Vagina (tissue), 2 donors: Measurements from ENCODE around the gene CCDC85B. TPM values are rescaled to one million over a fixed set of nuclear protein-coding genes. Genes with fewer than 3 reads are reported as not detected.
A peak's percentile ranks its signal among the peaks of the same experiment; 100 is the strongest.

ENCODE experiments used
- DNase-seq, 2 donors: peaks; one replicate each; pipeline ENCODE4 v3.0.0-alpha.2; 2017; ENCODE audit errors: extremely low spot score in 2 of 2
- H3K27ac ChIP-seq: fragments of 200-600 bp; sonication (generic); one replicate; pipeline ENCODE4 v1.5.1; 2019
- H3K27me3 ChIP-seq: fragments of 200-600 bp; sonication (generic); one replicate; pipeline ENCODE4 v1.5.1; 2019
- H3K36me3 ChIP-seq, 2 donors: fragments of 200-600 bp; sonication (generic); one replicate each; pipeline ENCODE4 v1.5.1; 2017 to 2019
- H3K4me1 ChIP-seq: fragments of 200-600 bp; sonication (generic); one replicate; pipeline ENCODE4 v1.5.1; 2019
- H3K4me3 ChIP-seq, 2 donors: fragments of 200-600 bp; sonication (generic); 1 replicate in 1 of 2; 2 replicates in 1 of 2; pipeline ENCODE4 v1.5.1; 2016 to 2019
- H3K9me3 ChIP-seq: fragments of 200-600 bp; sonication (generic); one replicate; pipeline ENCODE4 v1.5.1; 2019
- POLR2A ChIP-seq, 2 donors: fragments of 450-650 bp; IDR thresholded peaks; one replicate each; pipeline ENCODE4 v1.6.1; 2017; ENCODE audit warnings: antibody characterized with exemption in 2 of 2, mild to moderate bottlenecking in 2 of 2, moderate library complexity in 2 of 2
- POLR2AphosphoS5 ChIP-seq, 2 donors: sonication (generic); formaldehyde crosslinking; IDR thresholded peaks; one replicate each; pipeline ENCODE4 v1.9.0; 2017; ENCODE audit warnings: antibody characterized with exemption in 2 of 2, mild to moderate bottlenecking in 2 of 2, low read depth in 1 of 2; ENCODE audit not compliant: insufficient read depth in 1 of 2
- intact Hi-C: fragments of 100-400 bp; cut with DNase I; formaldehyde crosslinking; loops from one replicate; pipeline ENCODE4 v1.15.1; 2023
- total RNA-seq: library from RNA; depleted of rRNA; stranded (reverse); fragments of >200 nt; gene quantifications from one replicate; pipeline ENCODE4 v1.2.3, GENCODE V29; 2016
- TF ChIP-seq, protein P1 (sequence below), 3 experiments: fragments of 450-650 bp in 2 of 3; fragments of 200-600 bp in 1 of 3; sonication (generic) in 1 of 3; IDR thresholded peaks; one replicate each; pipeline ENCODE4 v1.5.1; 2017 to 2019; ENCODE audit warnings: antibody characterized with exemption in 3 of 3, mild to moderate bottlenecking in 2 of 3, moderate library complexity in 2 of 3

CCDC85B gene
- total RNA-seq, 1 donor from 2014 or later = 76.4 TPM

DNA sequence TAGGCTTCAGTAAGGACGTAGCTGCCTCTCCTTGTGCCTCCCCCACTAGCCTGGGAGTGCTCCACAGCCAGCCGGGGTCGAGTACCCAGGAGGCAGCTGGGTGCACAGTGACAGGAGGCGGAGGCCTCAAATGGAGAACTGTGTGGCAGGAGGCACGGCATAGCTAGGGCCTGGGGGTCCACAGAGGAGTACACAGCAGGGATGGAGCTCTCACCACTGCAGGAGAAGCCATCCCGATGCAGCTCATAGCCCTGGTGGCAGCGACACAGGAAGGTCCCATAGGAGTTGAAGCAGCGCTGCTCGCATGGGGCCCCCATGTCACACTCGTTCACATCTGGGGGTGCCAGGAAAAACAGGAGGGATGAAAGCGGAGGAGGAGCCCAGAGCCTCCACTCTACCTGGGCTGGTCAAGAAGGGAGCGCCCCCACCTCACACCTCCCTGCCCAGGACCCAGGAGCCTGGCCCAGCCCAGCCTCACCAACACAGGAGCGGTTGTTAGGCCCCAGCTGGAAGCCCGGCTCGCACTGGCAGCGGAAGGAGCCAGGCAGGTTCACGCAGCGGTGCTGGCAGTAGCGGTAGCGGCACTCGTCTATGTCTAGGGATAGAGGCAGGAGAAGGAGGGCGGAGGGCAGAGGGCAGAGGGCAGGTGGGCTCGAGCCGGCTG lies 20.7 kb upstream of the CCDC85B start:
- Histone ChIP-seq H3K36me3 (peaks cover 0 to 31% of the 10 kb centered on the region in 2 donors), H3K27ac (no peak overlapping the region), H3K9me3 (no peaks in the 10 kb centered on the region), H3K27me3 (no peaks in the 10 kb centered on the region), H3K4me3 (no peak overlapping the region), H3K4me1 (peaks cover 33% of the 10 kb centered on the region)
- intact Hi-C loops = no loop called here
- no peak for DNase-seq
- TF ChIP-seq POLR2AphosphoS5 (IDR thresholded peaks at IDR 0.05; ENCODE audit: insufficient read depth in 1 of 2, low read depth in 1 of 2) (peak in 1 of 2 donors; percentile 16), POLR2A (IDR thresholded peaks at IDR 0.05) (no peak)

- H3K36me3 ChIP-seq = peaks cover 0 to 26% of the 10 kb centered on the region in 2 donors
- H3K27ac ChIP-seq = peak overlapping the region; percentile 87
- DNase-seq = no peak
- no peak overlapping the region for H3K4me3 ChIP-seq
- H3K27me3 ChIP-seq = no peaks in the 10 kb centered on the region
- intact Hi-C loops = no loop called here
- no peaks in the 10 kb centered on the region for H3K9me3 ChIP-seq
- H3K4me1 ChIP-seq = peaks cover 33% of the 10 kb centered on the region
- TF ChIP-seq POLR2AphosphoS5 (IDR thresholded peaks at IDR 0.05; ENCODE audit: insufficient read depth in 1 of 2, low read depth in 1 of 2) = no peak
- no peak for TF ChIP-seq POLR2A (IDR thresholded peaks at IDR 0.05)
- TF ChIP-seq, protein P1, sequence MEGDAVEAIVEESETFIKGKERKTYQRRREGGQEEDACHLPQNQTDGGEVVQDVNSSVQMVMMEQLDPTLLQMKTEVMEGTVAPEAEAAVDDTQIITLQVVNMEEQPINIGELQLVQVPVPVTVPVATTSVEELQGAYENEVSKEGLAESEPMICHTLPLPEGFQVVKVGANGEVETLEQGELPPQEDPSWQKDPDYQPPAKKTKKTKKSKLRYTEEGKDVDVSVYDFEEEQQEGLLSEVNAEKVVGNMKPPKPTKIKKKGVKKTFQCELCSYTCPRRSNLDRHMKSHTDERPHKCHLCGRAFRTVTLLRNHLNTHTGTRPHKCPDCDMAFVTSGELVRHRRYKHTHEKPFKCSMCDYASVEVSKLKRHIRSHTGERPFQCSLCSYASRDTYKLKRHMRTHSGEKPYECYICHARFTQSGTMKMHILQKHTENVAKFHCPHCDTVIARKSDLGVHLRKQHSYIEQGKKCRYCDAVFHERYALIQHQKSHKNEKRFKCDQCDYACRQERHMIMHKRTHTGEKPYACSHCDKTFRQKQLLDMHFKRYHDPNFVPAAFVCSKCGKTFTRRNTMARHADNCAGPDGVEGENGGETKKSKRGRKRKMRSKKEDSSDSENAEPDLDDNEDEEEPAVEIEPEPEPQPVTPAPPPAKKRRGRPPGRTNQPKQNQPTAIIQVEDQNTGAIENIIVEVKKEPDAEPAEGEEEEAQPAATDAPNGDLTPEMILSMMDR (IDR thresholded peaks at IDR 0.05) = no peak
Measured at GRCh38 chr11:65870307-65870658, 20.2 kb upstream of the CCDC85B start.

DNA sequence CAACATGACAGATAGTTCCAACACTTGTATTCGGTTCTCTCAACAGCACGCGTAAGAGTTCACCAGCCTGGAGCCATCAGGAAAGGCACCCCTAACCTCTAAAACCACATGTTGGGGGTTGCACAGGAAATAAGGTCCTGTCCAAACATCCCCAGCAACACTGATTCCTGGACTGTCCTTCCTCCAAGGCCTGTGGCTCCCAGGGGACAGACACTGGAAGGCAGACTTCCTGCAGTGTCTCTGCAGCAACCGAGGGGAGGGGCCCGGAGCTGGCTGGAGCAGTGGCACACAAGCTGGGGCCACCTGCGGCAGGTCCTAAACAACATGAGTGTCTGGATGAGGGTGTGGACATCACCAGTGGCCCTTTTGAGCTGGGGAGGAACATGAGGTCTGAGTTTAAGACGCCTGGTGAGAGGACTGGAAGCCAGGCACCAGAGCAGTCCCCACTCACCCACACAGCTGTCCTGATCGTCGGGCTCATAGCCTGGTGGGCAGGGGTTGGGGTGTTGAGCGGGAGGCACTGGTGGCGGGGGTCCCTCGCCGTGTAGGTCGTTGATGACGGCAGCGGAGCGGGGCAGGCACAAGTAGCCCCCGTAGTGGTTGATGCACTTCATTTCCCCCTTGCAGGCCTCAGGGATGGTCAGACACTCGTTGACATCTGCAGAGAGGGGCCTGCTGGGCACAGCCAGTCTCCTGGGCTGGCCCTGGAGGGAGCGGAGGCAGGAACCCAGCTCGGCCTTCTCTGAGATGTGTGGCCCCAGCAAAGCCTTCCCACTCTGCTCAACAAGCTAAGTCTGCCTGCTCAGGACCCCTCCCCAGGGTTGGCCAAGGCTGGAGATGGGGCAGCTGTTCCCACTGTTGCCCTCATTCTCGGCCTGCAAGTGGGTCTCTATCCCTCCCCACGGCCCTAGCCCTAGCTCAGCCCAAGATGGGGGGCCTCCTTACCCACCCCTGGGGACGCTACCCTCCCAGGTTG lies 19.5 kb upstream of the CCDC85B start:
- Histone ChIP-seq H3K9me3 (no peaks in the 10 kb centered on the region), H3K36me3 (peaks cover 0 to 19% of the 10 kb centered on the region in 2 donors), H3K27me3 (no peaks in the 10 kb centered on the region), H3K4me1 (peaks cover 33% of the 10 kb centered on the region), H3K27ac (peak overlapping the region; percentile 87), H3K4me3 (peak overlapping the region; percentile 58 to 76)
- intact Hi-C loops = no loop called here
- TF ChIP-seq POLR2A (IDR thresholded peaks at IDR 0.05) (no peak), POLR2AphosphoS5 (IDR thresholded peaks at IDR 0.05; ENCODE audit: insufficient read depth in 1 of 2, low read depth in 1 of 2) (no peak)
- TF ChIP-seq, protein P1 (IDR thresholded peaks at IDR 0.05) = no peak
- DNase-seq = no peak

- peak overlapping the region; percentile 58 to 76 for H3K4me3 ChIP-seq
- DNase-seq = no peak
- no peaks in the 10 kb centered on the region for H3K9me3 ChIP-seq
- TF ChIP-seq POLR2A (IDR thresholded peaks at IDR 0.05) (no peak), POLR2AphosphoS5 (IDR thresholded peaks at IDR 0.05; ENCODE audit: insufficient read depth in 1 of 2, low read depth in 1 of 2) (peak in 1 of 2 donors; percentile 25)
- TF ChIP-seq, protein P1 (IDR thresholded peaks at IDR 0.05) = no peak
- H3K27me3 ChIP-seq = no peaks in the 10 kb centered on the region
- H3K27ac ChIP-seq = peak overlapping the region; percentile 87
- peaks cover 33% of the 10 kb centered on the region for H3K4me1 ChIP-seq
- intact Hi-C loops = no loop called here
- H3K36me3 ChIP-seq = peaks cover 0 to 9% of the 10 kb centered on the region in 2 donors
Measured at GRCh38 chr11:65871811-65872548, 18.5 kb upstream of the CCDC85B start.
